Neutrophil (primary cell): ENCODE results near the gene HDAC8.

Source experiments
- H3K27ac ChIP-seq: fragments of 200-600 bp; sonication (generic); 2 replicates; pipeline ENCODE4 v1.5.1; 2016; ENCODE audit warnings: mild to moderate bottlenecking, moderate library complexity
- H3K27me3 ChIP-seq: fragments of 200-600 bp; sonication (generic); 2 replicates; pipeline ENCODE4 v1.6.0; 2016; ENCODE audit warnings: mild to moderate bottlenecking
- H3K36me3 ChIP-seq: fragments of 200-600 bp; sonication (generic); 2 replicates; pipeline ENCODE4 v1.5.1; 2017
- H3K4me1 ChIP-seq, 2 experiments: fragments of 200-600 bp in 1 of 2; sonication (generic) in 1 of 2; 1 replicate in 1 of 2; 2 replicates in 1 of 2; pipeline versions ENCODE4 v1.5.1 to v1.6.1; 2013 to 2016; ENCODE audit warnings: low read depth in 1 of 2, low read length in 1 of 2, mild to moderate bottlenecking in 1 of 2, moderate library complexity in 1 of 2; ENCODE audit not compliant: control insufficient read depth in 1 of 2, insufficient read depth in 1 of 2
- H3K4me3 ChIP-seq, 2 experiments: fragments of 200-600 bp in 1 of 2; sonication (generic) in 1 of 2; 1 replicate in 1 of 2; 2 replicates in 1 of 2; pipeline ENCODE4 v1.5.1; 2013 to 2016; ENCODE audit warnings: low read depth in 1 of 2, low read length in 1 of 2, mild to moderate bottlenecking in 1 of 2, moderate library complexity in 1 of 2
- H3K9me3 ChIP-seq: fragments of 200-600 bp; sonication (generic); 2 replicates; pipeline ENCODE4 v1.5.1; 2016
- TF ChIP-seq, protein P1 (sequence below): fragments of 200-600 bp; sonication (generic); IDR thresholded peaks from 2 replicates; pipeline ENCODE4 v1.5.1; 2016; ENCODE audit warnings: antibody characterized with exemption

Gene HDAC8

DNA sequence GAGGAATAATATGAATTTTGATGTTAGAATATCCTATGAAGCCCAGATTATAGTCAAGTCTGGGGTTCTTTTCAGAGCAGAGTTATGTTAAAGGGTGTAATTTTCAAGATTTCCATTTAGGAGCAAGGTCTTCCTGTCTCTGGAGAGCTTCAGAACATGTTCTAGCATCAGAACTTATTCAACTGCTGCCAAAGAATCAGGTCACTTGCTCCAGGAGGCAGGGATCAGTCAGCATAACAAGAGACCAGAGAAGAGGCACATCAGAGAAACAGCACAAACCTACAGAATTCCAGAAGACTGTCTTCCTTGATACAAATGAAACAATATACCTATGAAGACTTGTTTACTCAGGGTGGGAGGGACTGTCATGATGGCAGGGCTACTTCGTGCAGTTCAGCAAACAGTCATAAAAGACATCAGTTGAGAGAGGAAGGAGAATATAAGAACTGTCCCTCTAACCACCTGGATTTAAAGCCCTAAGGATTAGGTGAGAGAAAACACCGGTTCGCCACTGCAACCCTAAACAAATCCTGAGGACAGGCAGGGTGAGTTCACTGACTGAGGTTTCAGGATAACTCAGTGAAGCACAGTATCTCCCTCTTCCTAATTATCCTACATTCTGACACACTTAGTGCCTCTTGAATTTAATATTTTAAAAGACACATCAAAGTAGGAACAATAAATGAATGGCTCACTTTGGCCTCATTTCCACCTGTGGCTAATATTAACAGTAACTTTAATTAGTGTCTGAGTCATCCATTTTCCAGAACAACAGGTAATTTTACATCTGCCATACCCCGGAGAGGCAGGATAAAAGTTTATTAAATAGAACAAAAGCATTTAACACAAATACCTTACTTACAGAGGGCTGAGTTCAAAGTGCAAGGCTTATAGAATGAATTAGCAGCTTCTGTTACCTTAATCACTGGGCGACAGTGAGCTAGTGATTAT, 93.0 kb downstream of the HDAC8 start:
- Histone ChIP-seq H3K27me3 (no peaks in the 10 kb centered on the region), H3K27ac (no peak overlapping the region), H3K36me3 (no peaks in the 10 kb centered on the region), H3K9me3 (no peaks in the 10 kb centered on the region), H3K4me3 (no peak overlapping the region), H3K4me1 (no peaks in the 10 kb centered on the region)
- TF ChIP-seq, protein P1, sequence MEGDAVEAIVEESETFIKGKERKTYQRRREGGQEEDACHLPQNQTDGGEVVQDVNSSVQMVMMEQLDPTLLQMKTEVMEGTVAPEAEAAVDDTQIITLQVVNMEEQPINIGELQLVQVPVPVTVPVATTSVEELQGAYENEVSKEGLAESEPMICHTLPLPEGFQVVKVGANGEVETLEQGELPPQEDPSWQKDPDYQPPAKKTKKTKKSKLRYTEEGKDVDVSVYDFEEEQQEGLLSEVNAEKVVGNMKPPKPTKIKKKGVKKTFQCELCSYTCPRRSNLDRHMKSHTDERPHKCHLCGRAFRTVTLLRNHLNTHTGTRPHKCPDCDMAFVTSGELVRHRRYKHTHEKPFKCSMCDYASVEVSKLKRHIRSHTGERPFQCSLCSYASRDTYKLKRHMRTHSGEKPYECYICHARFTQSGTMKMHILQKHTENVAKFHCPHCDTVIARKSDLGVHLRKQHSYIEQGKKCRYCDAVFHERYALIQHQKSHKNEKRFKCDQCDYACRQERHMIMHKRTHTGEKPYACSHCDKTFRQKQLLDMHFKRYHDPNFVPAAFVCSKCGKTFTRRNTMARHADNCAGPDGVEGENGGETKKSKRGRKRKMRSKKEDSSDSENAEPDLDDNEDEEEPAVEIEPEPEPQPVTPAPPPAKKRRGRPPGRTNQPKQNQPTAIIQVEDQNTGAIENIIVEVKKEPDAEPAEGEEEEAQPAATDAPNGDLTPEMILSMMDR, result no peak

DNA sequence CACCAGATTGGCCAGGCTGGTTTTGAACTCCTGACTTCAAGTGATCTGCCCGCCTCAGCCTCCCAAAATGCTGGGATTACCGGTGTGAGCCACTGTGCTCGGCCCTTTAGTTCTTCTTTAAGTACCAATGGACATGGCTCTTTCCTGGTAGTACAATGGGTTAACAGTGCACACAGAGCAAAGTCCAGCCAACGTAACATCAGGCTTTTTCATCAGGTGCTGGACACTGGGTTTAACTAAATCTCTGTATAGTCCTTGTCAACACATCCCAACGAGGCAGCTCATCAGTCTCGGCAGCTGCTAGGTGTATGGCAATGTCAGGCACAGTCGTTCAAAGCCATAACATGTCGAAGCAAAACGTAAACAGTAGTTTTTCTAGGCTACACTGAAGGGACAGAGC, 93.8 kb downstream of the HDAC8 start:
- Histone ChIP-seq H3K4me1 (no peaks in the 10 kb centered on the region), H3K27me3 (no peaks in the 10 kb centered on the region), H3K9me3 (no peaks in the 10 kb centered on the region), H3K36me3 (no peaks in the 10 kb centered on the region), H3K4me3 (no peak overlapping the region), H3K27ac (no peak overlapping the region)
- TF ChIP-seq, protein P1, result no peak

DNA sequence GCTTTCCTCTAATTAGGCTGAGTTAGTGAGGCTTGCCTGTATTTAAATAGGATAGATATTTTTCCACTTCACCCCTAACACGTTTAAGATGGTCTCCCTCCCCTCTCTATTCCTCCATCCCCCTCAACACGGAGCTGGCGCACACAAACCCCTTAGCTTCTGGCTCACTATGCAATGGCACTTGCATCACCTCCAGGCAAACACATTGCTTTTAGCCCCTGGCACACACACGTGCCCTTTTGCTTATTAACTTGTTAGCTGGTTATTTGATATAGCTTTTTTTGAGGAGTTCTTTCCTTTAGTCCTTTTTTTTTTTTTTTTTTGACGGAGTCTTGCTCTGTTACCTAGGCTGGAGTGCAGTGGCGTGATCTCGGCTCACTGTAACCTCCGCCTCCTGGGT, 94.3 kb downstream of the HDAC8 start:
- H3K36me3 ChIP-seq, result no peaks in the 10 kb centered on the region
- H3K9me3 ChIP-seq, result no peaks in the 10 kb centered on the region
- no peak overlapping the region for H3K4me3 ChIP-seq
- TF ChIP-seq, protein P1, result no peak
- H3K27me3 ChIP-seq, result no peaks in the 10 kb centered on the region
- H3K4me1 ChIP-seq, result no peaks in the 10 kb centered on the region
- no peak overlapping the region for H3K27ac ChIP-seq

DNA sequence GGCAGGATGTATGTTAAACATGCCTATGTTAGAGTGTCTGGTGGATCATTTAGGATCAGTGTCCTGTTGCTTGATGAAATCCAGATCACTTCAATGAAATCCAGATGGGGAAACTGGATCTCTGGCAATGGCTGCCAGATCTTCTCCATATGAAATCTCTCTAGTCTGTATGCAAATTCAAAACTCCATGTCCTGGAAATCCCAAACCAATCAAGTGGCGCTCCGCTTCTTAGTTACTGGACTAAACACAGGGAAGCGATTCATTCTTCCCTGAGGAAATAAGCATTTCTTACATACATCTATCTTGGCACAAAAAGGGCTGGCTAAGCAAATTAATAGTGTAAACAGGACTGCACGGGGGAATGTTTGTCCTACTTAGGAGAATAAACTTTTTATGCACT, 94.9 kb downstream of the HDAC8 start:
- H3K27ac ChIP-seq, result no peak overlapping the region
- H3K9me3 ChIP-seq, result no peaks in the 10 kb centered on the region
- TF ChIP-seq, protein P1, result no peak
- H3K4me1 ChIP-seq, result no peaks in the 10 kb centered on the region
- no peaks in the 10 kb centered on the region for H3K36me3 ChIP-seq
- no peaks in the 10 kb centered on the region for H3K27me3 ChIP-seq
- no peak overlapping the region for H3K4me3 ChIP-seq

DNA sequence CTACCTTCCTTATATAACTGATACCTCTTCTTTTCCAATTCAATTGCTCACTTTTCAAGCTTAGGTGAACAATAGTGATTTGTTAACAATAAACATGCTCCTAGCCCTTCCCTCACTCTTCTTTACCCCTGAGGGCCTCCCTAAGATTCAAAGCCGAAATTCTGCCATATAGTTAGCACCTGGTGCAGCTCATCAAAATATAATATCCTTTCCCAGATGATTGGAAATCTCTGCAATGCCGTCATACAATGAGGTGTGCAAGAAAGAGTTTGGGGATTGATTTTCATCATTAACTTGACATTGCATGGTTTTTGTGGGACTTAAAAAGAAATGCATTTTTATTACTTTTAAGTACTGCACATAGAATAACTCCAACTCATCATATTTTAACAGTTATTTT, 95.3 kb downstream of the HDAC8 start:
- H3K36me3 ChIP-seq, result no peaks in the 10 kb centered on the region
- H3K27me3 ChIP-seq, result no peaks in the 10 kb centered on the region
- no peak overlapping the region for H3K4me3 ChIP-seq
- no peak overlapping the region for H3K27ac ChIP-seq
- no peaks in the 10 kb centered on the region for H3K9me3 ChIP-seq
- no peaks in the 10 kb centered on the region for H3K4me1 ChIP-seq
- TF ChIP-seq, protein P1, result no peak
